NCI-H748 treated with DMSO at 0.1 percent for 48 hours (cell line): ENCODE data around the gene ANK3.

Source experiments
- DNase-seq: peaks from one replicate; lab custom pipeline; 2025; lab: John Stamatoyannopoulos, UW

Gene ANK3

DNA sequence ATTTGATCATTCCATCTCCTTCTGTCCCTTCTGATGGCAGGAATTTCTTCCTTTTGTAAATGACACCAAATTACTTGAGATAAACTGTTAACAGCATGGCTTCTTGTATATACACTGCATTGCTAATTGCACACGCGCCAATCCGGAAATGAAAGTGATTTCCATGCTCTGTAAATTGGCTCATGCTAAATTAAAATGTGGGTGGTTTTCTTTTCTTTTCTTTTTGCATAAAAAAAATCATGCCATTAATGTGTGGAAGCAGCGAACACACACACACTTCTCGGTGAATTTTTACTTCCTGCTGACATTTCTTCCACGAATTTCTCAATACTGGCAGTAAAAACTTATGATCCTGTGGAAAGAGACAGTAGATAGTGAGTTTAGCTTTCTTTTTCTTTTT is 360.2 kb downstream of the ANK3 start:
- no peak for DNase-seq

DNA sequence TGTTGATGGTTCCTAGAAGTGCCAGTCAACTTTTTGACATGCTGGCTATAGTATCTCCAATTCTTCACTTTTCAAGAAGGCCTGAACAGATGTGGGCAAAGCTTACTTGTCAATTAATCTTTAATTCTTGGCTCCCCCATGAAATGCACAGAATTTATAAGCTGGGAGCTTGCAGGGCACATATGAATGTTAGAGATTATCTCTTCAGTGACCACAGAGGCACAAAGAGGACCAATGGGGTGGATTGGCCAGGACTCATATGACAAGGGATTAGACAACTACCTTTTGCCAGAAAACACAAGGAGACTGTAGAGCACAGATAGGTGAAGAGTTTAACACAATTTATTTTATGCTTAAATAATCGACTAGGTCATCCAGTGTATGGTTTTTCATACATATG is 361.6 kb downstream of the ANK3 start:
- no peak for DNase-seq

DNA sequence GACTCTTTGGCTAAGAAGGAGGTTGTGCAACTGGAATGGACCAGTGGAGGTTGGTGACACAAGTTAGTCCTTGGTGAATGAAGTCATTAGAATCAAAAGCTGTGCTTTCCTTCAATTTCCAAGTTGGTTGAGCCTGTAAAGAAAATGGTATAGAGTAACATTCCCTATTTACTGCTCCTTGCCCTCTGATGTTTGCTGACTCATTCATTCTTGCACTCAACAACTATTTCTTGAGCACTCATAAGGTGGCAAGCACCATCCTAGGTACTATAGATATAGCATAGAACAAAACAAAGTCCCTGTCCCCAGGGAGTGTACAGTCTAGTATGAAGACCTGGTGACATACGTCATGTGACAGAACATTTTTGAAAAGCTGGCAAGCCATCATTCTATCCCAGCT is 364.4 kb downstream of the ANK3 start:
- DNase-seq, result no peak

DNA sequence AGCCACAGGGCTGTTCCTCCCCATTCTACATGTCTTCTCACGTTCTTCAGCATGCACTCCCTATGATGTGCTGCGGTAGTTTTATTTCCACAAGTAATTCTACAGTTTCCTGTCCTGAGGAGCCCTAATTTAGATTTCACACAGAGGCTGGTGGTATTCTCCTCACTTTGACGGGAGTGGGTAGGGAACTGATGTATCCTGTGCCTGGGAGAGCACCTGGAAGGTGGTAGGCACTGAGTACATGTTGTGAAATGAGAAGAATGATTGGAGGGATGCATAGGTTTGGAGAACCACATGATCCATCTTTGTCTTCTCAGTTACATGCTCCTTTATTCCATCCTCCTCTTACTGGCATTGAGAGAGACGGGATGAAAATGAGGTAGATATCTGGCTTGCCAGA is 365.2 kb downstream of the ANK3 start:
- DNase-seq, result no peak

DNA sequence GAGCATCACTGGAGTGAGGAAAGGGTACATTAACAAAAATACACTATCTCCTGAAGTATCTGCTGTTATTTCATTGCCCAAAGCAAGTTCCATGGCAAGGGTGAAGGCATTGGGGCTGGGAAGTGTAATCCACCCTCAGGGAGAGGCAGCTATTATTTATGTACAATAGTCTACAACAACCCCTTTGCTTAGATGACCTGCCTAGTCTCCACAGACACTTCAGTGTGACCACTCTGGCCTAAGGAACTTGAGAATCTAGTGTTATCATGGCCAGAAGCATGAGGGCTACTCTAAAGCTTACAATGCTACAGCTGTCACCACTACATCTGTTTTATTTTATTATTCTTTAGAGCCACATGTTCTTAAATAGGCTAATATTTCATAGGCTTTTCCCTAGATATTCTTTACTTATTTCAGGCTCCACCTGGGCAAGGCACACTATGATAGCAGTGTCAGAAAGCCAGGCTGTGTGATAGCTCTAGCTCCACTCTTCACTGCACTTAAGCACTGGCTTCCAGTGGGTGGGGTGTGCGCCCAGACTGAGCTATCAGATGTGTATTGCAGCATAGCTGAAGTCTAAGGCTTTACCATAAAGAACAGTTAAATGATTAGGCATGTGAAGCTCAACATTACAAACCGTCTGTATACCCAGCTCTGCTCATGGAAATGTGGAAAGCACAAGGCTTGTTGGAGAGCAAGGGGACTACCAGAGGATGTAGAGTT is 366.4 kb downstream of the ANK3 start:
- DNase-seq, result no peak

DNA sequence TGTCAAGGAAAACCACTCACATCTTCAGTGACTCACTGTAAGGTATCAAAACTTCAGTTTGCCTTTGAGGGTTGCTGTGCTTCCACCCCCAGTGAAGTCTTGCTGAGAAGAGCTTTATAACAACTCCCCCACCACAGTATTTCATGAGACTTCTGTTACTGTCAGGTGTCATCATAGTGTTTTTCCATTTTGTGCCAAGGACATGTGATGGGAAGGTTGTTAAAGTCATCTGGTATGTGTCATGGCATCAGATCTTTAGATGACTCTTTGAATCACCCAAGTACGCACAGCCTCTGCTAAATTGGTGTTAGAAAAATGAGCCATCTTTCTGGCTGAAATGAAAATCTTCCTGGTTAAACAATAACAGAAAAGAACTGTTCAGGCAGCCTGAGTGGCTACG is 368.3 kb downstream of the ANK3 start:
- no peak for DNase-seq

DNA sequence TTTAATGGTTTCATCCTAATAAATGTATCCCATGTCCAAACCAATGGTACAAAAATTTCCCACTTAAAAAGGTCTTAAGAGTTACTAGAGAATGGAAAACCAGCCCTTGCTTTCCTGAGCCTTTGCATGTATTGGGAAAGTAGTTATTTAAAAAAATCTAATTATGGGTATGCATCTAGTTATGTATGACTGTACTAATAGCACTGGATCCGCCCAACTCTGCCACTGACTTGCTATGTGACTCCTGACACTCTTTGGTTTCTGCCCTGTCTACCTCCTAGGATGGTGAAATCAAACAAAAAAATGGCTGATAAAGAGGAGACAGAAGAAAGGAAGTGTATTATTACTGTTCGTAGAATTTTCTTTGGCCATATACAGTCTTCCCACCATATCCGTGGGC is 372.9 kb downstream of the ANK3 start:
- no peak for DNase-seq

DNA sequence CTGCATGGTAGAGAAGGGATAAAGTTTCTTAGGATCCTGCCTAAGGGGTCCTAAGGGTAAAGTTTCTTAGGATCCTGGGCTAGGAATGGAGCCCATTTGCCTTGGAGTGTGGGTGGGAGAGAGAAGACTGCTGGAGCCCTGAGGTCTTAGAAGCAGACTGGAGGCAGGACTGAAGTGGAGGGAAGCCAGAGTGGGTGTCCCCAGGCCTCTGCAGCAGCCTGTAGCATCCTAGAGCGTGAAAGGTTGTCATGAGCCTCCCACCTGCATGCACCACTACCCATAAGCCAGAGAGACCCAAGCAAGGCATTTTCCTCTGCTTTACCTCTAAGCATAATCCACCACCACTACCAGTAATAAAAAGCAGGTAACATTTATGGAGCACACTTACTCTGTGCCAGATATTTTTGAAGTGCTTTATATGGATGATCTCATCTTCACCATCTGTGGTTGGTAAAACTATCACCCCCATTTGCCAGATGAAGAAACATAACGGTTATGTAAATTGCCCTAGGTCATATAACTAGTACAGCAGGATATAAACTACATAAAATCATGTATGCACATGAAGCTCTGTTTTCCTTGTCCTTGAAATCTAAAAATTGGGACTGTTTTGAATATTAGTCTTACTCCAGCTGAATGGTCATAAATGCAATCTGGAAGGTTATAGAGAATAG is 379.8 kb downstream of the ANK3 start:
- no peak for DNase-seq

DNA sequence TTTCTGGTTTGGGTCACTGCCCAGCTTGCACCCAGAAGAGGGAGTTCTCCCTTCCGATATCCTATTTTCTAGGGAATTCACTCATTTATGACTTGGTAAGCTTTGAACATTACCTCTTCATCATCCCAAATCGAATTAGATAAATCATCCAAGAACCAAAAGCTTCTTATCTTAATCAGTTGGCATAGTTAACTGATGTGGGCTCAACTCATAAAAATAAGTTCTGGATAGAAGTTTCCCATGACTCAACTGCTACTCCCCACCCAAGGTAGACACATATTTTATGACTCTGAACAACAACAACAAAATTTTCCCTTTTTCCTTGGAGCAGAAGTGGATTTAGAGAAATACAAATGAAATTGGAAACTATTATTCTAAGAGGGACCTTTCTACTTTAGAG is 380.4 kb downstream of the ANK3 start:
- no peak for DNase-seq

DNA sequence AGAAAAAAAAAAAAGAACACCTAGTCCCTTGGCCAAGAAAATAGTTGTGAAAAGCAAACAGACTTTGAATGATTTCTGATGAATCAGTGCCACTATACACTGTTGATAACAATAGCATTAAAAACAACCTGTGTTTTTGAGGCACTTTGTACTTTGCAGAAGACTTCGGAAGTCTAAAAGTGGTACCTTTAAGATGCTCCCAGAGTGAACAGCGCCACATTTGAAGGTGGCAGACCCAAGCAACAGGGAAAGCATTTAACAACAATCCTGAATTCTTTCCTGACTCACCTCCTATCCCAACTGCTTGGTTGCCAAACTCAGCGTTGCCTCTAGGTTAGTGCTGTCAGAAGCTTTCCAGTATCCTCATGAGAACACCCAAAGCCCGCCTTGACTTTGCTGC is 380.9 kb downstream of the ANK3 start:
- no peak for DNase-seq

DNA sequence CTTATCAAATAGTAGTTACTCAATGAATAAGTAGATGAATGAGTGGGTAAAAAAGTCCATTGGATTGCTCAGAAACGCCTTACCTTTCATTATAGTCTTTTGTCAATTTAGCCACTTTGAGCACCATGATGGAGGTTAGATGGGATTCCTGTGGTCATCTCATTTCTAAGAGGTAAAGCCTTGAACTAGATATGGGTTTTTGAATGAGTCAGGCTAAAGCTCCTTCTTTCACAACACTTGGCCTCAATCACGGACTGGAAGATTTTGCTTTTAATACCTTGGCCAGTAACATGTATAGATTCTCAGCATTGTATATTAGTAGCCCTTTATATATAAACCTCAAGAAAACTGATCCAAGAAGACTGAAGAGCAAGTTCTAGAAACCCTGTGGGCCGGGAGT is 383.6 kb downstream of the ANK3 start:
- DNase-seq, result no peak

DNA sequence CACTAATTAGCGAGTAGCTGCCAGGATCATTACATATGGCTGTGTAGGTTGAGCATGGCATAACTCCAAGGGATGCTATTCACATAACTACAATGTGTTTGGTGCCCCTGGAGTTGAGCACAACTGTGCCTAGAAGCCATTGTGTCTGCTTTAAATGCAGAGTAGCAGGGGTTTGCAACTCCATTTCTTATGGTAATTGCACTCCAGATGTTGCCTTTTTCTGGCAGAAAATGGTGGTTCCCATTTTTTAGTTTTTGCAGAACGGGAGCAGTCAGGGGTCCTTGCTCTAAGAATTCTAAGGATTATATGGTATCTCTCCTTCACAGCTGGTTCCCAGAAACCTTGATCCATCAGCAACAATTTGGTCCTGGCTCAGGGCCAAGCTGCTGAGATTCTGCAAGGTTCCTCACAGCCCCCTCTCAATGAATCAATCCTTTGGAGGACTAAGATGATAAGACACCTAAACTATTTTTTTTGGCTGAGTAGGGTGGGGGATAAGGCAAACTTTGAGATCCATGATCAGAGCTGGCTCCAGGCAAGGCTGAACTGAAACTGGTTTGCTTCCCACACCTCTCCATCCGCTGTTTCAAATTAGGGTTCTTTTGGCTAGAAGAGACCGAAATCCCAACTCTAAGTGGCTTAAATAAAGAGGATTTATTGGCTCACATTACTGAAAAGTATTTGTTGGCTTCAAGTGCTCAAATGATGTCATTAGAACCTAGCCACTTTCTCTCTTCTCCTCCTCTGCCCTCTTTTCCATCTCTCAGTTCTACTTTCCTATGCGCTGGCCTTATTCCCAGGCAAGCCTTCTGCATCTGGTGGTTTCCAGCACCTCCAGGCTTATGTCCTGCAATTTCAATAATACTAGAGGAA is 385.8 kb downstream of the ANK3 start:
- no peak for DNase-seq

DNA sequence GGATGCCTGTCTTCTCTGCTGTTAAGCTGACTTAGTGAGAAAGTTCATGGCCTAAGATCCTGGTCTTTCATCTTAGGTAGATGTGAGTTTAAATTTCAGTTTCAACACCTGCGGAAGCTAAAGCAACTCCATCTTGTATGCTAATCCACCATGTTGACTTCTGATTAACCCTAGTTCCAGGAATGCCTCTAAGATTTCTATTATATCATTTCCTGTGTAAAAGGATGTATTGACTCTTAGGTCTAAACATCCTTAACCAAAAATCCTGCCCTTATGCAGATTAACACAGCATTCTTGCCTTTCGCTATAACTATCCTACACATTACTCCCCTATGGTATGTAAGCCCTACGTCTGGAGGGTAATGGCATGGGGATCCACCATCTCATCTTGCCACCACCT is 388.9 kb downstream of the ANK3 start:
- no peak for DNase-seq

DNA sequence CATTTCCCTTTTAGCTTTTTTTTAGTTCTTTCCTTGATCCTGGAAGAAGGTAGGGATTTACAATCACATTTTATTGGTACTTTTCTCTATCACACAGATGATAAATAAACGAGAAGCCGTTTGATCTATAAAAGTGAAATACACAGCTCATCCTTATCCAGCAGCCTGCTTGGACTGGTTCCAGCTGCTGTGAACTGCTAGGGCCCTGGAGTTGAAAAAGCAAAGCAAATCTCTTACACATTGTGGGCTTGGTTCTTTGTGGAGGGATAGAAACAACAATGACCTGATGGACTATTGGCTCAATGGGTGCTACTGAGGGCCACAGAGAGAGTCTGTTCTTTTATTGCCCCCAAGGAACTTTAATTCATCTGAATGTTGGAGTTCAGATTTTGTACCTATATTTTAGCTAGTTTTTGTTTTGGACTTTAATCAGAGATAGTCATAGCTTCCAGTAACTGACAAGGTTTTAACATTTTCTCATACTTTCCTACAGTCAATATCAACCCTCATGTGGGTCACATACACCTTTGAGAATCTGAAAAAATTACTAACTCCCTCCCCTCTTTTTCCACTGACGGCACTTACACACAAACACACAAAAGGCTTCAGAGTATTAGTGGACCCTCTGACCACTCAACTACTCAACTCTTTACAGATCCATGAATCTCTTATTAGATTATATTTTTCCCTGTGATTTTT is 391.7 kb downstream of the ANK3 start:
- DNase-seq, result no peak

DNA sequence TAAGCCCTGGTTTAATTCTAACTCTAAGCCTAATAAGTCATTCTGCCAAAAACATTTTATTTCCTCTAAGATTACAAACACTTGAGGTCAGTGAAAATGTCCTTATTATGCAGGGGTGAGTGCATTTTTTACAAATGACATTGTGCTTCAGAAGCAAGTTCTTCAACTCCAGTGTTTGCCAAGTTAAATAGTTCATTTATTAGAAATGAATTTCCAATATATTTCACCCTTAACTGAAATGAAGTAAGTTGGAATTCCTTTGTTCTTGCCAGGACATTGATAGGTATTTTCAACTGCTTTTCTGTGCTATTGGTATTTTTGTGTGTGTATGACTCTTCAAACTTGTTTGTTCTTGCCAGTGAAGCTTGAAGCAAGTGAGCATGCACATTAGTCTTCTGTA is 393.8 kb downstream of the ANK3 start:
- no peak for DNase-seq

DNA sequence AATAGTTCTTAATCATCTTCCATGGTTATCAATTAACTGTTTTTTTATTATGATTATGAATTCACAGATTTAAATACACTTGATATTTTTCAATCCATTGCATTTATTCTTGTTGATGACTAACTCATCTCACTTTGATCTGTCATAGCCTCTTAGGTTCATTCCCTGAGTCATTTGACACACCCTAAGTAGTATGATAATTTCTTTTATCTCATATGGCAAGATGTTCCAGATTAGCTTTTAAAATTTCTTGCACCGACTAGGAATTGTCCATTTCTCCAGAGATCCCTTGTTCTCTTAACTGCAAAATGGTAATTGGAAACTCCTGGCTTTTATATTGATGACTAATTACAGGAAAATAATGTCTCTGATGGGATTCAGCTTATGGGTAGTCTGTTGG is 395.7 kb downstream of the ANK3 start:
- no peak for DNase-seq

DNA sequence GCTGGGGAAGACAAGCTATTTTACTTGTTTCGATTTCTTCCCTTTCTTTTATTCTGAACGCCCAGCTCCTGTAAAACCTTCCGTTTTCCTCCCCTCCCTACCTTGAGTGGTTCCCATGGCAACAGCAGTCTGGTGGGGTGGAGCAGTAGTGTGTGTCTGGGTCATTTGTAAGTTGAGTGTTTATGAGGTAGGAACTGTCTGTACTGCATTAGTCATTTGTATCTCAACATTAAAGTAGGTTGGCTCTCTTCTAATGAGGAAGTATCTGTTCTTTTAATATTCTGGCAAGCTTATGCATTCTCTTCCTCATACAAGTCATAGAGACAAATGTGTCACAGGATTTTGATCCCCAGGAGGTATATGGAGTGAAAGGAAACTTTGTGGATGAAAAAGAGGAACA is 398.0 kb downstream of the ANK3 start:
- peak; percentile 87 for DNase-seq

DNA sequence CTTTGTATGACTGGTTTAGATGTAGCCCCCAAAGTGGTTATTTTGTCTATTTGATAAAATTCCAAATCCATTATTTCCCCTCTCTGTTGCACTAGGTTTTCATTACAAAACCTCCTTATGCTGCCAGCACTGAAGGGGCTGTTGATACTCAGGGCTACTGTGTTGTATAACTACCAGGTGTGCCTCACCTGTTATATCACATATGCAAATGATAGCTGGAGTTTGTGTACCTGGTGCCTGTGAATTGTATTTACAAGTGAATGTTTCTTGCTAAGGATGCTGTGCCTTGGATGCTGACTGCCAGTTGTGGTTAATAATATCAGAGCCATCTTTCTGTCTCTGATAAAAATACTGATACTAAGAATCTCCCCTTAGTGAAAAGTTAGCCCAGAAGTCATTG is 398.6 kb downstream of the ANK3 start:
- peak; percentile 82 for DNase-seq

DNA sequence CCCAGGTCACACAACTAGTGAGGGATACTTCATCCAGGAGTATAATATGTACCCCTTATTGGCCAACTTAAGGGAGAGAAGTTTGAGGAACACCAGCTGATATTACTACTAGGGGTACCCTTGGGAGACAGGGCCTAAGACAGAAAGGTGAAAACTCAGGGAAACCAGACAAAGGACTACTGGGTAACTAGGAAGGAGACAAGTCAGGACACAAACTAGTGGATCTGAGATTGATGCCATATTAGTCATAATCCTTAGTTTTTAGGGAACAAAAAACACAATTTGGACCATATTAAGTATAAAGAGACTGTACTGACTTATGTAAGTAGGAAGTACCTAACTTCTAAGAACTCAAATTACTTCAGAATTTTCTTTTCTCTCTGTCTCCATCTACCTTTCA is 404.0 kb downstream of the ANK3 start:
- DNase-seq, result no peak

DNA sequence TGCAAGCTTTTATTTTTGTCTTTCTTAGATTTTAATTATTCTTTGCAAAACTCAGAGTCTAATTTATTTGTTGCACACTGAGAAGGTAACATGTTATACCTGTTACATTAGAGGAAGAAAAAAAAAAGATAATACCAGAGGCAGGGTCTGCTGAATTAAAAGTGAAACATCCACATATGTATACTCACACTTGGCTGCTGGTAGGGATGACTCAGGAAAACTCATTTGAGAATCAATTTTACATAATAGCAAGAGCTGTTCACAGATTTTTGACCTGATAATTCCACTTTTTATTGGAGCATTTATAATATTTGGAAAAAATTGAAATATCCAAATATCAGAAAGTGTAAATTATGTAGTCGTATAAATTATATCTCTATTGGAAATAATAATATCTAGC is 405.3 kb downstream of the ANK3 start:
- no peak for DNase-seq

DNA sequence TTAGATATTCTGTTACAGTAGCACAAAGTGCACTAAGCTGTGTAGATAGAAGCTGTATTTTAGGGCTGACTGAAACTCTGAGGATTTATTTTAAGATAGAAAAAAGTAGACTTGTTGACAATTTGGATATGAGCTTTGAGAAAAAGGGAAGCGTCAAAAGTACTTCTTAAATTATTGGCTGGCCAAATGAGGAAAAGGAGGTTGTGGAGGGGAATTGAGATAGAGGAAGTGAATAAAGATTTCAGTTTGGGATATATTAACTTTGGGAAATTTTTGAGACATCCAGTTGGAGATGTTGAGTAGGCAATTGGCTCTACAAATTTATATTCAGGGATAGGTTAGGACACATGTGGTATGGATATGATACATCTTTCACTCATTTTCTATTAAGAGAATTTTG is 409.3 kb downstream of the ANK3 start:
- no peak for DNase-seq

DNA sequence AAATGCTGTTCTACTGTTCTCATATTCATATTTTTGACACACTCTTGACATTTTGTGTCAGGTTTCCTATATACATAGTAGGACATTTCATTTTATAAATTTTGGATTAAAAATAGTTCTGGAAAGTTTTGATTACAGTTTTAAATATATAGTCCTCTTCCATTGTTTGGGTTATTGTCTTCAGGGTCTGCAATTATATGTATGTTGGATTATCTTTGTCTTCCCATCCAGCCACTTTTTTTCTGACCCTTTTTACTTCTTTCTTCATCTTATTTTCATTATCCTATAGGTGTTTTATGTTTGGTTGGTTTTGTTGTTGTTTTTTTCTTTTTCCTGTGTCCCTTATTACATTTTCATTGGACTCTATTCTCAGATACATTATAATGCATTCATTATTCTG is 412.2 kb downstream of the ANK3 start:
- DNase-seq, result no peak

DNA sequence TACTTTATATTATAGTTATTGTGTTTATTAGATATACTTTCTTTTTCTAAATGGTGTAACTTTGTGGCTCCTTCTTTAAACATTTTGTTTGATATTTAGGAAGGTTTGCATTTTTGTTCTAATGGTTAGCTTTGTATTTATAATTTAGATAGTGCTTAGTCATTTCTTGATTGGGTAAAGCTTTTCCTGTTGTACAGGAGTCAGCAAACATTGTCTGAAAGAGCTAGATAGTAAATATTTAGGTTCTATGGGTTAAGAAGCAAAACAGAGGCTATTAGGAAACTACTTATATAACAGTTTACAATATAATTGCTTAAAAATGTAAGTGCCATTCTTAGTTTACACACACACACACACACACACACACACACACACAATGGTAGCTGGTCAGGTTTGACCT is 412.8 kb downstream of the ANK3 start:
- DNase-seq, result no peak
